Spleen (tissue), 11 donors: Measurements from ENCODE around the gene KRTAP10-8. TPM values are rescaled to one million over a fixed set of nuclear protein-coding genes. Genes with fewer than 3 reads are reported as not detected.

Experiments
- DNase-seq: peaks from one replicate; pipeline ENCODE4 v3.0.0-alpha.2; 2020
- H3K27ac ChIP-seq, 8 donors: fragments of 200-600 bp; sonication (generic) in 7 of 8; 1 replicate in 4 of 8; 2 replicates in 4 of 8; pipeline versions ENCODE4 v1.5.0 to v1.8.0; 2016 to 2021; ENCODE audit warnings: inconsistent platforms in 4 of 8, mild to moderate bottlenecking in 4 of 8, moderate library complexity in 1 of 8
- H3K27me3 ChIP-seq, 7 donors: fragments of 200-600 bp; sonication (generic) in 6 of 7; replicated peaks in 1 of 7; 1 replicate in 4 of 7; 2 replicates in 3 of 7; pipeline versions ENCODE4 v1.5.0 to v1.8.0; 2016 to 2021; ENCODE audit warnings: inconsistent platforms in 3 of 7, mild to moderate bottlenecking in 1 of 7
- H3K36me3 ChIP-seq, 6 donors: fragments of 200-600 bp; sonication (generic) in 5 of 6; 1 replicate in 4 of 6; 2 replicates in 2 of 6; pipeline versions ENCODE4 v1.5.0 to v1.8.0; 2016 to 2021; ENCODE audit warnings: inconsistent platforms in 2 of 6
- H3K4me1 ChIP-seq, 6 donors: fragments of 200-600 bp; sonication (generic) in 5 of 6; 1 replicate in 3 of 6; 2 replicates in 3 of 6; pipeline versions ENCODE4 v1.5.0 to v1.8.0; 2016 to 2021; ENCODE audit warnings: inconsistent platforms in 3 of 6
- H3K4me3 ChIP-seq, 8 donors: fragments of 200-600 bp; sonication (generic) in 7 of 8; 1 replicate in 4 of 8; 2 replicates in 4 of 8; pipeline versions ENCODE4 v1.5.0 to v1.8.0; 2016 to 2021; ENCODE audit warnings: inconsistent platforms in 4 of 8, mild to moderate bottlenecking in 4 of 8, moderate library complexity in 2 of 8
- H3K9me3 ChIP-seq, 8 donors: fragments of 200-600 bp; sonication (generic) in 7 of 8; 1 replicate in 4 of 8; 2 replicates in 4 of 8; pipeline versions ENCODE4 v1.5.0 to v1.8.0; 2016 to 2021; ENCODE audit warnings: inconsistent platforms in 4 of 8
- POLR2A ChIP-seq, 3 donors: fragments of 450-650 bp; IDR thresholded peaks; one replicate each; pipeline ENCODE4 v1.5.1; 2017; ENCODE audit warnings: antibody characterized with exemption in 3 of 3, mild to moderate bottlenecking in 1 of 3
- POLR2AphosphoS5 ChIP-seq, 3 donors: sonication (generic); formaldehyde crosslinking; IDR thresholded peaks; one replicate each; pipeline ENCODE4 v1.5.1; 2017; ENCODE audit warnings: antibody characterized with exemption in 3 of 3
- WGBS, 5 donors: extraction: QIAGEN DNeasy Blood & Tissue Kit in 3 of 5; methylation state at CpG; one replicate each; pipeline versions ENCODE4 v1.1.5 to v1.1.7; 2013 to 2018; 5-methylcytosine and 5-hydroxymethylcytosine counted together
- intact Hi-C: fragments of 100-400 bp; cut with DNase I; formaldehyde crosslinking; loops from one replicate; pipeline ENCODE4 v1.15.0; 2023; ENCODE audit warnings: low total_unique reads
- polyA plus RNA-seq, 3 donors: library from polyadenylated mRNA; stranded (reverse); fragments of 200-250 nt; gene quantifications; one replicate each; pipeline ENCODE4 v1.2.1, GENCODE V29; 2013
- total RNA-seq, 7 donors: library from RNA; depleted of rRNA in 3 of 7; stranded (reverse); fragments of >200 nt in 3 of 7; fragmentation: NEBNext Ultra II Directional in 4 of 7; extraction: Animal tissue kit (Norgen Biotek cat#: 25700) in 4 of 7; gene quantifications; one replicate each; pipeline versions ENCODE4 v1.1.0 to v1.2.1, GENCODE V29; 2016 to 2021
- TF ChIP-seq, protein P1 (sequence below), 11 experiments: fragments of 200-600 bp in 7 of 11; fragments of 450-650 bp in 4 of 11; sonication (generic) in 4 of 11; IDR thresholded peaks in 8 of 11; conservative IDR thresholded peaks in 3 of 11; 1 replicate in 7 of 11; 2 replicates in 4 of 11; pipeline versions ENCODE4 v1.4.0 to v1.8.0; 2016 to 2021; ENCODE audit warnings: antibody characterized with exemption in 11 of 11, inconsistent platforms in 4 of 11, mild to moderate bottlenecking in 1 of 11
- donor health status: healthy with polysubstance abuse.
- donor health status: DM: no; HTN: no; CAD: no; lungs with moderate emphysema.
- donor health status: DM: no; HTN: no; CAD: no.
- donor health status: Bipolar disorder and iron deficiency.
- donor health status: healthy.
- donor health status: DM: no; HTN: no; CAD: no.
- donor health status: DM: yes; HTN: yes; CAD: no.

KRTAP10-8 gene
- total and polyA plus RNA-seq, 10 donors, result not detected

DNA sequence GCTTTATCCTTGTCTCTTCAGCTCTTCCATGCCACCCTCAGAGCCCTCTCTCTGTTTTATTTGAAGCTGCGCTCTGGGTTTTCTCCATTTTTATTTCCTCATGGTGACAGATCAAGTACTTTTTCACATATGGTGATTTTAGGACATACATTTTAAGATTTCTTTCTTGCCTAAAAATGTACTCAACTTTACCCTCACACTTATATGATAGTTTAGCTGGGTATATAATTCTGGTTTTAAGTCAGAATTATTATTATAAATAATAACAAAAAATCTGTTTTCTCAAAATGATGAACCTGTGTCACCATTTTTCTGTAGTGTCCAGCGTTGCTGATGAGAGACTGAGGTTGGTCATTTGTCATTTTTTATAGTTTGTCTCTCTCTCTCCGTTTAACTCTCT is 30.7 kb upstream of the KRTAP10-8 start:
- no peak for DNase-seq
- H3K4me3 ChIP-seq, result no peak overlapping the region
- WGBS, 5 donors, result 64 to 81% (median 74%) methylated on average over 3 of the region's 3 CpGs
- peaks cover 3 to 59% (median 38%) of the 10 kb centered on the region in 8 donors for H3K9me3 ChIP-seq
- peak overlapping the region in 5 of 8 donors; percentile 5 to 57 (median 46) for H3K27ac ChIP-seq
- peaks cover 0 to 21% (median 0%) of the 10 kb centered on the region in 7 donors for H3K27me3 ChIP-seq
- H3K36me3 ChIP-seq, result no peaks in the 10 kb centered on the region
- TF ChIP-seq, protein P1, sequence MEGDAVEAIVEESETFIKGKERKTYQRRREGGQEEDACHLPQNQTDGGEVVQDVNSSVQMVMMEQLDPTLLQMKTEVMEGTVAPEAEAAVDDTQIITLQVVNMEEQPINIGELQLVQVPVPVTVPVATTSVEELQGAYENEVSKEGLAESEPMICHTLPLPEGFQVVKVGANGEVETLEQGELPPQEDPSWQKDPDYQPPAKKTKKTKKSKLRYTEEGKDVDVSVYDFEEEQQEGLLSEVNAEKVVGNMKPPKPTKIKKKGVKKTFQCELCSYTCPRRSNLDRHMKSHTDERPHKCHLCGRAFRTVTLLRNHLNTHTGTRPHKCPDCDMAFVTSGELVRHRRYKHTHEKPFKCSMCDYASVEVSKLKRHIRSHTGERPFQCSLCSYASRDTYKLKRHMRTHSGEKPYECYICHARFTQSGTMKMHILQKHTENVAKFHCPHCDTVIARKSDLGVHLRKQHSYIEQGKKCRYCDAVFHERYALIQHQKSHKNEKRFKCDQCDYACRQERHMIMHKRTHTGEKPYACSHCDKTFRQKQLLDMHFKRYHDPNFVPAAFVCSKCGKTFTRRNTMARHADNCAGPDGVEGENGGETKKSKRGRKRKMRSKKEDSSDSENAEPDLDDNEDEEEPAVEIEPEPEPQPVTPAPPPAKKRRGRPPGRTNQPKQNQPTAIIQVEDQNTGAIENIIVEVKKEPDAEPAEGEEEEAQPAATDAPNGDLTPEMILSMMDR (IDR thresholded peaks at IDR 0.05 in 8 of 11, conservative IDR thresholded peaks at IDR 0.05 in 3 of 11), result no peak
- no peak for TF ChIP-seq POLR2A (IDR thresholded peaks at IDR 0.05)
- TF ChIP-seq POLR2AphosphoS5 (IDR thresholded peaks at IDR 0.05), result no peak
- intact Hi-C loops, result no loop called here
- H3K4me1 ChIP-seq, result no peaks in the 10 kb centered on the region

DNA sequence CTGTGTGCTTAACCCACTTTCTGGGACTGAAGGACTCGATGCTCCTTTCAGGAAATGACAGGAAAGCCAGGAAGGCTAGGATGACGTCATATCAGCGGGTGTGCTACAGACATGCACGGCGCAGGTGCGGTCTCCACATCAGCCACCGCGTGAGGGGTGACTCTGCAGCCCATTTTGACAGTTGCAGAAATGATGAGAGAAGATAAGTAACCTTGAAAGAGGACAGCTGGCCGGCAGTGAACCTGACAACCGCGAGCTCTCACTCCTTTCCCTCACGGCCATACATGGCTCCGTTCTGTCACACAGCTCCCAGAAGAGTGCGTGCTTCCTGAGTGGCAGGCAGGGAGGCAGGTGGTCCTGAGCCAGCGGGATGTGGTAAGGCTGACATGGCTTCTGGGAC is 29.8 kb upstream of the KRTAP10-8 start:
- Histone ChIP-seq H3K4me1 (no peaks in the 10 kb centered on the region), H3K36me3 (no peaks in the 10 kb centered on the region), H3K27ac (peak overlapping the region in 4 of 8 donors; percentile 26 to 57 (median 50)), H3K27me3 (peaks cover 0 to 25% (median 0%) of the 10 kb centered on the region in 7 donors), H3K9me3 (peaks cover 3 to 51% (median 29%) of the 10 kb centered on the region in 8 donors), H3K4me3 (no peak overlapping the region)
- DNase-seq, result peak; percentile 31
- WGBS, 5 donors, result 61 to 72% (median 66%) methylated on average over 15 of the region's 15 CpGs
- no peak for TF ChIP-seq POLR2AphosphoS5 (IDR thresholded peaks at IDR 0.05)
- TF ChIP-seq, protein P1 (IDR thresholded peaks at IDR 0.05 in 8 of 11, conservative IDR thresholded peaks at IDR 0.05 in 3 of 11), result no peak
- no peak for TF ChIP-seq POLR2A (IDR thresholded peaks at IDR 0.05)
- intact Hi-C loops, result no loop called here

GRCh38 chr21:44583089-44583799 is 28.6 kb upstream of the KRTAP10-8 start:
- H3K4me3 ChIP-seq, result no peak overlapping the region
- H3K9me3 ChIP-seq, result peaks cover 0 to 39% (median 22%) of the 10 kb centered on the region in 8 donors
- H3K4me1 ChIP-seq, result no peaks in the 10 kb centered on the region
- TF ChIP-seq, protein P1 (IDR thresholded peaks at IDR 0.05 in 8 of 11, conservative IDR thresholded peaks at IDR 0.05 in 3 of 11), result no peak
- H3K36me3 ChIP-seq, result no peaks in the 10 kb centered on the region
- intact Hi-C loops, result no loop called here
- H3K27me3 ChIP-seq, result peaks cover 0 to 25% (median 0%) of the 10 kb centered on the region in 7 donors
- no peak for DNase-seq
- no peak overlapping the region for H3K27ac ChIP-seq
- WGBS, 5 donors, result 50 to 63% (median 54%) methylated on average over 11 of the region's 11 CpGs

- Histone ChIP-seq H3K4me1 (no peaks in the 10 kb centered on the region), H3K36me3 (no peaks in the 10 kb centered on the region), H3K9me3 (peaks cover 0 to 34% (median 22%) of the 10 kb centered on the region in 8 donors), H3K27me3 (peaks cover 0 to 25% (median 0%) of the 10 kb centered on the region in 7 donors), H3K4me3 (no peak overlapping the region), H3K27ac (no peak overlapping the region)
- no peak for DNase-seq
- no peak for TF ChIP-seq POLR2AphosphoS5 (IDR thresholded peaks at IDR 0.05)
- TF ChIP-seq, protein P1 (IDR thresholded peaks at IDR 0.05 in 8 of 11, conservative IDR thresholded peaks at IDR 0.05 in 3 of 11), result no peak
- TF ChIP-seq POLR2A (IDR thresholded peaks at IDR 0.05), result no peak
- WGBS, 5 donors, result 71 to 80% (median 77%) methylated on average over 6 of the region's 6 CpGs
- intact Hi-C loops, result no loop called here
These were observed 28.1 kb upstream of the KRTAP10-8 start for GRCh38 chr21:44583800-44584147.
